T-helper 17 cell (primary cell): ENCODE measurements around the gene EMC10. TPM values are rescaled to one million over a fixed set of nuclear protein-coding genes. Genes with fewer than 3 reads are reported as not detected.
"Not testable (repeated sequence)": the region's sequence is repeated elsewhere in the genome, so short reads cannot be mapped to it uniquely, and the experiment has no call there.

ENCODE experiments used
- ATAC-seq: fragments of 150-1000 bp; cut with Tn5 transposase; 2 replicates; pipeline ENCODE4 v1.10.0; 2021; ENCODE audit warnings: mild to moderate bottlenecking, moderate library complexity
- DNase-seq, 3 donors: peaks; one replicate each; pipeline versions ENCODE4 v3.0.0 to v3.0.0-alpha.2; 2020 to 2021
- H3K9me3 ChIP-seq: one replicate; pipeline ENCODE4 v1.7.0; 2013; ENCODE audit warnings: low read length, mild to moderate bottlenecking; ENCODE audit not compliant: control insufficient read depth, poor library complexity, severe bottlenecking
- H3K27ac Mint-ChIP-seq: one replicate; pipeline ENCODE4 v1.8.0; 2022; ENCODE audit warnings: mild to moderate bottlenecking, moderate library complexity, mixed read lengths
- H3K27me3 Mint-ChIP-seq: one replicate; pipeline ENCODE4 v1.8.0; 2022; ENCODE audit warnings: mixed read lengths
- H3K36me3 Mint-ChIP-seq: one replicate; pipeline ENCODE4 v1.8.0; 2022; ENCODE audit warnings: low read depth, mixed read lengths
- H3K4me1 Mint-ChIP-seq: one replicate; pipeline ENCODE4 v1.8.0; 2022; ENCODE audit warnings: mild to moderate bottlenecking, mixed read lengths
- H3K4me3 Mint-ChIP-seq: one replicate; pipeline ENCODE4 v1.8.0; 2022; ENCODE audit warnings: mild to moderate bottlenecking, moderate library complexity, mixed read lengths
- total RNA-seq, 4 donors: library from RNA in 2 of 4; stranded (reverse) in 2 of 4; gene quantifications; one replicate each; pipeline ENCODE4 v1.2.3 and lab custom pipeline; 2022 to 2026

The EMC10 gene
- total RNA-seq, 2 donors from 2014 or later = 76.6 to 78.5 TPM

DNA sequence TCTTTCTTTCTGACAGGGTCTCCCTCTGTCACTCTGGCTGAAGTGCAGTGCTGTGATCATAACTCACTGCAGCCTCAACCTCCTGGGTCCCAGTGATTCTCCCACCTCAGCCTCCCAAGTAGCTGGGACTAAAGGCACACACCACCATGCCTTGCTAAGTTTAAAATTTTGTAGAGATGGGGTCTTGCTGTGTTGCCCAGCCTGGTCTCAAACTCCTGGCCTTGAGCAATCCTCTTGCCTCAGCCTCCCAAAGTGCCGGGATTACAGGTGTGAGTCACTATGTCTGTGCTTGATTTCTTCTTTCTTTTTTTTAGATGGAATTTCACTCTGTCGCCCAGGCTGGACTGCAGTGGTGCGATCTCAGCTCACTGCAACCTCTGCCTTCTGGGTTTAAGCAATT, 51.7 kb downstream of the EMC10 start:
- DNase-seq, H3K9me3 ChIP-seq, H3K36me3 Mint-ChIP-seq, H3K4me1 Mint-ChIP-seq, ATAC-seq, H3K4me3 Mint-ChIP-seq, H3K27ac Mint-ChIP-seq: not testable (repeated sequence)
- H3K27me3 Mint-ChIP-seq = peaks cover 26% of the 10 kb centered on the region

DNA sequence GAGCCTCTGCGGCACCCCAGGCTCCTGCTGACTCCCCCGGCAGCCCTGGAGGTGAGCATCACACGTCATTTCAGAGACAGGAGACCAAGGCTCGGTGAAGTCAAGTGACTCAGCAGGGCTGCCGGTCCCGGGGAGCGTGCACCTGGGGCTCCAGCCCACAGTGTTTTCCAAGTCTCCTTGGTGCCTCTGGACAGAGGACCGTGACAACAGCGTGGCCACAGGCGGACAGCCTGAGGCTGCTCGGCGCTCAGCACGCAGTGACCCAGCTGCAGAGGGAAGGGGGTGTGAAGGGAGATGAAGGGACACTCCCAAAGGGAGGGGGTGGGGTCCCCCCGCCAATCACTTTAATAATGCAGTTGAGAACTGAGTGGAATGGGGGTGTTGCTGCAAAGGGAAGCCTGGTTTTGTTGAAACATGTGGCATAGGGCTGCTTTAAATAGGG, 54.9 kb downstream of the EMC10 start:
- Mint-ChIP-seq H3K27me3 (peaks cover 26% of the 10 kb centered on the region), H3K36me3 (no peaks in the 10 kb centered on the region), H3K27ac (no peak overlapping the region), H3K4me1 (no peaks in the 10 kb centered on the region), H3K4me3 (no peak overlapping the region)
- no peaks in the 10 kb centered on the region for H3K9me3 ChIP-seq
- no peak for ATAC-seq
- DNase-seq = no peak

DNA sequence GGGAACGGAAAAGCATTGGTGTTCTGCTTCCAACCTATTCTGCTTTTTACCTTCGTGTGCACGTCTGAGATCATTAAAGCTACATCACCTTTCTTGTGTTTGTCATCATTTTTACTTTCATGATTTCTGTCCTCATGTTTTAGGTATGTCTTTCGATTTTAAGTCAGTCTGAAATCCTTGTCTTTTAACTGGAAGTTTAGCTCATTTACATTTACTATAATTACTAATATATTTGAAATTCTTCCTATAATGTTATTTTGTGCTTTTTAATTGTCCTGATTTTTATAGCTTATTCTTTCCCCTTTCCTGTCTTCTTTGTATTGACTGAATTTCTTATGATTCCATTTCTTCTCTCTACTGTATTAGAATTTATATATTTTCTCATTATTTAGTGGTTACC, 56.6 kb downstream of the EMC10 start:
- Mint-ChIP-seq H3K27ac (no peak overlapping the region), H3K4me3 (no peak overlapping the region), H3K4me1 (no peaks in the 10 kb centered on the region), H3K36me3 (no peaks in the 10 kb centered on the region), H3K27me3 (peaks cover 33% of the 10 kb centered on the region)
- ATAC-seq (no peak), DNase-seq (no peak)
- H3K9me3 ChIP-seq = no peaks in the 10 kb centered on the region

DNA sequence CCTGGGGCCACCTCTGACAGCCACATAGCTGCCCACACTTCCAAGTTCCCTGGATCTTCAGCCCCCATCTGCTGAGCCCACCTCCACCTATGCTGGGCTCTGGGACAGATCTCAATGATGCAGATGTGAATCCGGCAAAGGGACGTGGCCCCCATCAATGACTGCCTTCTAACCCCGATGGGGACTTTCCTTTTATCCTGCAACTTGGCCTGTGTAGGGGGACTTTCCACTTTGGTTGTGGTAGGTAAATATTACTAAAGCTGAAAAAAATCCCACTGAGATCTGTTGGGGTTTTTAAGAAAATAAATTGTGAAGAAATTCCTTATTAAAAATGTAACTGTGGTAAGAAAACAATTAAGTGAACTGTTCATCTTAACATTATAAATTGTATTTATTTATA, 58.2 kb downstream of the EMC10 start:
- peaks cover 29% of the 10 kb centered on the region for H3K27me3 Mint-ChIP-seq
- no peak overlapping the region for H3K27ac Mint-ChIP-seq
- H3K4me1 Mint-ChIP-seq = no peaks in the 10 kb centered on the region
- no peaks in the 10 kb centered on the region for H3K9me3 ChIP-seq
- no peaks in the 10 kb centered on the region for H3K36me3 Mint-ChIP-seq
- DNase-seq (no peak), ATAC-seq (no peak)
- no peak overlapping the region for H3K4me3 Mint-ChIP-seq

DNA sequence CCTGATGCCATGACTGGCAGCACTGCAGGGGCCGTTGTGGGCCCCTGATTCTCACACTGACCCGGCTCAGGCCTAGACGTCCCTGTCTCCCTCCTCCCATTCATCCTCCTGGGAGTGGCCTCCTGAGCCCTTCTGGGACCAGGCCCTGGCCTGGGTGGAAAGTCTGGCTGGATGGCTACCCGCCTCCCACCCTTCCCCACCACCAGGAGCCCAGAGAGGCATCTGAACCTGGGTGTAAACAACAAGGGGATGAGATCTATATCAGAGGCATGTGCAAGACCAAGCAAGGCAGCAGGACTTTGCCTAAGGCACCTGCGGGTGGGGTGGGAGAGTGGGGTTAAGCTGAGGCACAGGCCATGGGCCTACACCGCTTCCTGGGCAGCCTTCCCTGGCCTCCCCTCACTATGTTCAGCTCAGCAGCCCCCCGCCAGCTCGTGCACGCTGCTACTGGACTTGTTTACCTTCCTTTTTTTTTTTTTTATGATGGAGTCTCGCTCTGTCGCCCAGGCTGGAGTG, 59.4 kb downstream of the EMC10 start:
- no peaks in the 10 kb centered on the region for H3K36me3 Mint-ChIP-seq
- no peaks in the 10 kb centered on the region for H3K9me3 ChIP-seq
- no peaks in the 10 kb centered on the region for H3K4me1 Mint-ChIP-seq
- peaks cover 29% of the 10 kb centered on the region for H3K27me3 Mint-ChIP-seq
- no peak overlapping the region for H3K27ac Mint-ChIP-seq
- no peak for ATAC-seq
- H3K4me3 Mint-ChIP-seq = no peak overlapping the region
- no peak for DNase-seq

DNA sequence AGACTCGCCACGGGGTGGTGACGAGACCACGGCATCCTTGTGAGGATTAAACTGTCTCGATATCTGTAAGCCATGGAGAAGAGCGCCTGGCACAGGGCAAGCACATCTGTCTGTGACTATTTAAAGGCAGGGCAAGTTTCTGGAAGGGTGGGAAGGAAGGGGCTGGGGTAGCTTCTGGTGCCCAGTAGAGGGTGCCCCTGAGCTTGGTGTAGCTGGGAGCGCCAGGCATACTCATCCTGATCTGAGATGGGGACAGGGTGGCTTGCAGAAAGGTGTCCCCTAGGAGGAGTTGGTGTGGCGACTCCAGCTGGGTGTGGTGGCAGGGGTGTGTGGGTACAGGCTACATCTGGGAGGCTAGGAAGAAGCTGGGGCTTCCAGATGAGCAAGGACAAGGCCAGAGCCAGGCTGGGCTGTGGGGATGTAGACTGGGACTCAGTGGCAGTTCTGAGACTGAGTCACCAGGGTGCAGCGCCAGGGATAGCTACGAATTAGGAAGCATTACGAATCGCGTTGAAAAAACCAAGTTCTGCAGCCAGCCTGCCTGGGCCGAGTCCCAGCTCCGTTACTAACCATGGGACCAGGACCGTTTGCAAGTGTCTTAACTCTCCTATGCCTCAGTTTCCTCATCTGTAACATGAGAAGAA, 60.5 kb downstream of the EMC10 start:
- H3K27ac Mint-ChIP-seq = no peak overlapping the region
- H3K36me3 Mint-ChIP-seq = no peaks in the 10 kb centered on the region
- ATAC-seq (no peak), DNase-seq (no peak)
- H3K4me3 Mint-ChIP-seq = no peak overlapping the region
- peaks cover 24% of the 10 kb centered on the region for H3K27me3 Mint-ChIP-seq
- no peaks in the 10 kb centered on the region for H3K4me1 Mint-ChIP-seq
- no peaks in the 10 kb centered on the region for H3K9me3 ChIP-seq

DNA sequence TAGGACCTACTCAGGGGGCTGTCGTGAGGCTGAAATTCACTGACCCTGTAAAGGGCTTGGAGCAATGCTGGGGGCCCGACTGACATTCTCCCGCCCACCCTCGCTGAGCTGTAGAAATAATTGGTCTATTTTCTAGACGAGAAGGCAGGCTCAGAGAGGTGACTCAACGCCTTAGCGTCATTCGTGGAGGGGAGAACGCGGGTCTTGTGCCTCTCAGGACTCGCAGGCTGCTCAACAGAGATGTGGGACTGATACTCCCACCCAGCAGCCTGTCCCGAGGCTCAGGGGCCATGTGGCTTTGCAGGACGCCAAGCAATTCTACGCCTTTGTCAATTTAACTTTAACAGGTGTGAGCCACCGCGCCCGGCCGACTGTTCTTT, 61.0 kb downstream of the EMC10 start:
- H3K4me1 Mint-ChIP-seq = no peaks in the 10 kb centered on the region
- DNase-seq (no peak), ATAC-seq (no peak)
- H3K4me3 Mint-ChIP-seq = no peak overlapping the region
- no peaks in the 10 kb centered on the region for H3K36me3 Mint-ChIP-seq
- peaks cover 24% of the 10 kb centered on the region for H3K27me3 Mint-ChIP-seq
- H3K9me3 ChIP-seq = no peaks in the 10 kb centered on the region
- no peak overlapping the region for H3K27ac Mint-ChIP-seq

DNA sequence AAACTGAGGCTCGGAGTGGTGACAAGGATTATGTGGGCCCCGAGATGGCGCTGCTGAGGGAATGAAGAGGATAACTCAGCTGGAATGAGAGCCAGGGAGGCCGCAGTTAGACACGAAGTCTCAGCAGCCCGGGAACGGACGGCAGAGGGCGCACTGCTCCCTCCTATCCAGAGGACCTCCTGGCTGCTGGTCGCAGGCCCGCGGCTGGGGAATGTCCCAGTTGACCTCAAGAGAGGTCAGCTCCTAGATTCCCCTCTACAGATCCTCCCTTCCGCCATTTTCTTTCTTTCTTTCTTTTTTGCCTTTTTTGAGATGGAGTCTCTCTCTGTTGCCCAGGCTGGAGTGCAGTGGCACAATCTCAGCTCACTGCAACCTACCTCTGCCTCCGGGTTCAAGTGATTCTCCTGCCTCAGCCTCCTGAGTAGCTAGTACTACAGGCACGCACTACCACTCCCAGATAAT, 61.5 kb downstream of the EMC10 start:
- no peak overlapping the region for H3K27ac Mint-ChIP-seq
- peaks cover 20% of the 10 kb centered on the region for H3K27me3 Mint-ChIP-seq
- DNase-seq = peak; percentile 29 to 50 (median 34)
- no peaks in the 10 kb centered on the region for H3K36me3 Mint-ChIP-seq
- no peaks in the 10 kb centered on the region for H3K9me3 ChIP-seq
- no peaks in the 10 kb centered on the region for H3K4me1 Mint-ChIP-seq
- H3K4me3 Mint-ChIP-seq = no peak overlapping the region
- peak; percentile 47 for ATAC-seq

Other genes starting within 250 kb of the EMC10 start
- 1 to 10 TPM; 1.4 to 2.0 TPM for gene KCNC3, start 147.1 kb upstream of the EMC10 start, total RNA-seq
- under 1 TPM; 0.73 to 0.99 TPM for gene NAPSA, start 110.9 kb upstream of the EMC10 start, total RNA-seq
- 100 to 1,000 TPM; 208 to 276 TPM for gene NR1H2, start 100.0 kb upstream of the EMC10 start, total RNA-seq
- 10 to 100 TPM; 23.5 to 26.6 TPM for gene POLD1, start 92.2 kb upstream of the EMC10 start, total RNA-seq
- gene SPIB, start 57.6 kb upstream of the EMC10 start, total RNA-seq = 1 to 10 TPM; 1.9 to 3.0 TPM
- under 1 TPM; 0.07 to 0.08 TPM for gene MYBPC2, start 43.6 kb upstream of the EMC10 start, total RNA-seq
- under 1 TPM in 1 of 2 donors, not detected in 1; 0.22 TPM for gene GARIN5A, start 341 bp downstream of the EMC10 start, total RNA-seq
- gene JOSD2, start 34.7 kb downstream of the EMC10 start, total RNA-seq = 10 to 100 TPM; 14.9 to 18.0 TPM
- not detected for gene ASPDH, start 37.4 kb downstream of the EMC10 start, total RNA-seq
- not detected for gene LRRC4B, start 91.9 kb downstream of the EMC10 start, total RNA-seq
- gene SYT3, start 163.4 kb downstream of the EMC10 start, total RNA-seq = not detected
- not detected for gene C19orf81, start 172.9 kb downstream of the EMC10 start, total RNA-seq
- not detected for gene SHANK1, start 243.3 kb downstream of the EMC10 start, total RNA-seq
- gene CLEC11A, start 246.9 kb downstream of the EMC10 start, total RNA-seq = under 1 TPM in 1 of 2 donors, not detected in 1; 0.39 TPM